NK-92 (cell line): ENCODE results near the gene PARP8.

ENCODE experiments used
- DNase-seq: peaks from one replicate; lab custom pipeline; 2025; ENCODE audit not compliant: unreplicated experiment; lab: John Stamatoyannopoulos, UW

PARP8 gene

DNA sequence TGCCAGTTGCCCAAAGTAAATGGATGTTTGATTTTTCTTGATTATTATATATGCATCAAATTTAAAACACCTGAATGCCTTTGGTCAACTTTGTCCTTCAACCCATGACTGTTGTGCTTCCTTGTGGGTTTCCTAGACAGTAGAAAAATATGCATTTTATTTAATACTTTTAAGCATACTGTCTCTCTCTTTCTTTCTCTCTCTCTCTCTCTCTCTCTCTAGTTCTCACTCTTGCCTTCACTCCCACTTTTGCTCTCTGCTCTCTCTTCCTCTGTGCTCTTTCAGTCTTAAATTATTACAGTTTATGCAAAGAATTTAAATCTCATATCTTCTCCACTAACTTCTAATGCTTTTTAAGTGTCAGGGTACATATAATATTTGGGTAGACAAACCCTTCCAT is 173.0 kb downstream of the PARP8 start:
- DNase-seq, result no peak

DNA sequence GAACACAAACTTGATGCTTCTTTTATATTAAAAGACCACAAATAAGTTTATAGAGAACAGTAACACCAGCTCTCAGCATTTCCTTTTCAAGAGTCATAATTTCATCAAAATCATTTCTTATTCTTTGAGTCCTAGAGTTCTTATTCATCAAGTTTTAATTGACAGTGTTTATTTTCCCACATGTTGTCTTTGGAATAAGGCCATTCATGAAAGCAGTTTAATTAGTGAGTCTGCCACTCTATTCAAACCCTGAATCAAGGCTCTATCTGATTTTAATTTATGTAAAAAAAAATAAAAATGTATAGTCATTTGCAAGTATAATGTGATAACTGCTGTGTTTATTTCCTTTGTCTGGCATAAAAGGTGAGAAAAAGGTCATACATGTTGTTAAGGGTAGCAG is 176.7 kb downstream of the PARP8 start:
- DNase-seq, result no peak

DNA sequence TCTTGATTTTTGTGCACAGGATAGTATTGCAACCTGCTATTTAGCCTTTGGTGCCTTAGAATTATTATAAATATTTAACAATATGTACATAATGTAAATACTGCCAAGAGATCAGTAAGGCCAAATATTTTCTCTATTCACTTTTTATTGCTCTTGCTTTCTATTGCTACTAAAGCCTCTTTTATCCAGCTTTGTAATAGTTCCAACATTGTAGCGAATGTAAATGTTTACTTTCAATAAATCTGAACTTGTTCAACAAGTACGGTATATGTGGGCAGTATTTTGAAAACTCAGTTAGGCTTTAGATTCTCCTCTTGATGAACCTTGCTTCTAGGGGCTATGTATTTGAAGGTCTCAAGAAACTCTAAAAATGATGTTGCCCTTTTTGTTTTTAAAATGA is 179.8 kb downstream of the PARP8 start:
- DNase-seq, result no peak

DNA sequence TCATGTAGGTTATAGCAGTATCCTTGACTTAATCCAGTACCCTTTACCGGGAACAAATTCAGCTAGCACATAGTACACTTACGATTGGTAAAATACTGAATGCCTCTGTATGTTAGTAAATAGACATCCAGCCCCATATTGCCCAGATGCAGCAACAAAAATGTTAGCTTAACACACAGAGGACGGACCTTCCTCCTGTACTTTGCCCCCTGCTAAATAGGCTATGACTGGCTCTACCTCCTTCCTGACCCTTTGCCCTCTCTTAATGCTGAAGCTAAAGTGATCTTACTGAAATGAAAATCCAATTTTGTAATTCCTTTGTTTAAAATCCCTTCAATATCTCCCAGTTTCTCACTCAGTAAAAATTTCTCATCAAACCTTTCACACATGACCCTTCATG is 183.1 kb downstream of the PARP8 start:
- no peak for DNase-seq

DNA sequence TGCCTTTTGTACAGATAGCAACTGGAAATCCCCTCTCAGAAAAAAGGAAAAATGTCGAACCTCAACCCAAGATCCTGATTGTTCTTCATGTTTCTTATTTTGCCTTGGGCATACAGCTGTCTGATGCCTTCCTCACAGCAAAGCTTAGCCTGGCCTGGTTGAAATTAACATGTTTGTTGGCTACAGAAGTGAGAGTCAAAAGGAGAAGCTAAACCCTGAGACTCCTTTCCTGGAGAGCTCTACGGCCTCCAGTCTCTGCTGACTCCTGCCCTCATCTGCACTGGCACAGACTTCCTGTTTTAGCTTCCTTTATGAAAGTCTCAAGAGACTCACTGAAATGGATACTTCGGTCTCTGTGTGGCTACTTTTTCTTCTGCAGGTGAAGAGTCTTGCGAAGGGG is 186.7 kb downstream of the PARP8 start:
- no peak for DNase-seq

DNA sequence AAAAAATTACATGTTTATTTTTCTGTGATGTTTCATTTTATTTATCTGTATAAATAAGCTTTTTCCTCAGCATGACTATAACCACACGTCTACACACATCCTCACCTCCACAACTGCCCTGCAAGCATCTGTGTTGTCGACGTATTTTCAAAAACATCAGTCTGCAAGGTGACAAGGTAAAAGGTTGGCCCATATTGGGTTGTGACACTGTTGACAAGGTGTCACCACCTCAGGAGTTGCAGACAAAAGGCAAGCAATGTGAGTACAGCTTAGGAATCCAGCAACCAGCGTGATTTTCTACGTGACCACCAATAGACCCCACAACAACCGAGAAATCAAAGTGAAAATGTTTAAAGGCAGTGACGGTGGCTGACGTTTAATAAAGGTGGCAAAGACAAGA is 187.6 kb downstream of the PARP8 start:
- no peak for DNase-seq

DNA sequence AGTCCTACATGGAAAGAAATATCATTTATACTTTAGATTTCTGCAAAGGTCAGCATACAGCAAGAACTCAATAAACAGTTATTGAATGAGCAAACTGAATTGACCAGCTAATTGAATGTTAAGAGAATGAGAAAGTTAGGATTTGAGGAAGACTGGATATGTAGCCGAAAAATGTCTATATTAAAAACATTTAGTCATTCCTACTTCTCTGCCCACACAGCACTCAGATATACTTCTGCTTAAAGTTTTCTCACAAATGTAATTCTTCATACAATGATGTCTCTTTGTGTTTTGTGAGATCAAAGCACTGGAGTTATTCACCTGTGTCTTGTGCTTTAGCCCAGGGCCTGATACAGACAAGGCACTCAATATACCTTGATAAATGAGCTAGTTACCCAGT is 188.6 kb downstream of the PARP8 start:
- DNase-seq, result no peak

DNA sequence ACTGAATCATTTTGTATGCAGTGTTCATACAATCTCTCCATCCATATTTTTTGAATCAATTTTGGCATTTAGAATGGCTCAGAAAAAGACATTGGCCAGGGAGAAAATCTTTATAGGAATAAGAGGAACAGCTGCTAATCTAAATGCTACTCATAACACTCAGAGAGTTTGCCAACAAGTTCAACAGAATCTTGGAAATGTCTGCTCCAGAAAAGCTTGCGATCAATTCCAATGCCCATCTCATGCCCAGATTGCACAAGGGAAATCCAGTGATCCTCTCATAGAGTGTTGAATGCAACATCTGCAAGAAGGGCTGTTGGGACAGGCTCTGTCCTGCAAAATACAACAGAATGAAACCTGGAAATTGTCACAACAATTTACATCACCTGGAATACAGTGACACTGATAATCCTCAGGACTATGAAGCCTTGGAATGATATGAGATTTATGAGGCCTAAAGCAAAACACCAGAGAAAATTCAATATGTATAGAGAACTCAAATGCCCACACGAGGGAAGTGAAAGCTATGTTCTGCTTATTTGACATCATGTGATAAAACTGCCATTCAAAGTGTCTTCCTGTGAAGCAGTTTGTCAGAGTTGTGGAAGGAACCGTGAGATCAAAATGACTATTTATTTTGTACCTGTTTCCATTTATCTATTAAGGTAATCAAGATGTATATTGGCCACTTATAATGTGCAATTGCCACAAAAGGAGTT is 190.1 kb downstream of the PARP8 start:
- DNase-seq, result no peak

DNA sequence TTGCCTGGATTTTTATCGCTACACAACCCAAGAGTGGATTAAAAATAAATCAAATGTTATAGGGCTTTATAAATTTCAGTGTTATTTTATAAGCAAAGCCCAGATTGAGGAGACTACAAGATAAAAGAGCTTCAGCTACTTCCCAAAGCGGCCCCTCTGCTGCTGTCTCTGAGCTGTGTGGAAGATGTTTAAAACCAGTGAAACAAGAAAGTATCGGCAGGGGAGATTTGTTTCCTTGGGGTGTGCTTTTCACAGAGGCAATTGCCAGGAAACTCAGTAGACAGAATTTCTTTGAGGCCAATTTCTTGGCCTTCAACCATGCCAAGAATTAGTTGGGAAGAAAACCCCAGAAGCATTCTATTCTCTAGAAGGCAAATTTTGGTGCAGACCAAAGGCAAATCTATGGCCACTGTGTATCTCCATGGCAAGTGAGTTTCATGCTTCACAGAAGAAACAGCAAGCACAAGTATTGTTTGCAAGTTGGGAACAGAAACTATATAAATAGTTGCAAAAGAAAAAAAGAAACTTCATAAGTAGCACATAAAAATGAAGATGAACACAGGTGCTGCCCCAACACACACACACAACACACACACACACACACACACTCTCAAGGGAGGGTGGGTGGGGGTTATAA is 197.2 kb downstream of the PARP8 start:
- DNase-seq, result no peak

DNA sequence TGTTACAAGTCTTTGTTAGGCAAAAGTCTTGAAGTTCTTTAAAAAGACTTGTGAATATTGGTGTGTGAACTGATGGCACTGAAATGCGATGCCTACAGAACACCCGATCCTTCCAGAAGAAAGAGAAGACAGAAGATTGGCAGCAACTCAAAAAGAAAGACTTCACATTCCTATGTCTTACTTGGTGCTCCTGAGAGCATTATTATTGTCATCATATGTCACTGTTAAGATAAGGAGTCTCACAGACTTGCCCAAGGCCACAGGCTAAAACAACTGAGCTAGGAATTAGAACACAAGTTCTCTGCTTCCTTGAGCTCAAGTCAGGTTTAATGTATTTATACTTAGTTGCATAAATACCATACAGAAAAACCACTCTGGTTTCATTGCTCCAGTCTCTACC is 198.0 kb downstream of the PARP8 start:
- DNase-seq, result no peak

DNA sequence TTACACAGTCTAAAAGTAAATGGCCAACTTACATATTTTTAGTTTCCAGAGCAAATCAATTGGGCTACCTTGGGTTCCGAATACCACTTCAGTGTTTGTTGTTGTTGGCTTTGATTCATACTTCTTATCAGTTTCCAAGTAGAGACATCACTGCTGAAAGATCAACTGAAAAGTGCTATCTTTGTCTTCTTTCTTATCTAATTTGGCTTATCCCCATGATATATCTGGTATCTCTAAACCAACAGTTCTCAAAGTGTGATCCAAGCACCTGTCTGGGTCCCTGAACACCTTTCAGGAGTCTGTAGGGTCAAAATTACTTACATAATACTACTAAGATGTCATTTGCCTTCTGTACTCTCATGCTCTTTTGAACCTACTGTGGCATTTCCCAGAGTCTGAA is 200.0 kb downstream of the PARP8 start:
- no peak for DNase-seq

DNA sequence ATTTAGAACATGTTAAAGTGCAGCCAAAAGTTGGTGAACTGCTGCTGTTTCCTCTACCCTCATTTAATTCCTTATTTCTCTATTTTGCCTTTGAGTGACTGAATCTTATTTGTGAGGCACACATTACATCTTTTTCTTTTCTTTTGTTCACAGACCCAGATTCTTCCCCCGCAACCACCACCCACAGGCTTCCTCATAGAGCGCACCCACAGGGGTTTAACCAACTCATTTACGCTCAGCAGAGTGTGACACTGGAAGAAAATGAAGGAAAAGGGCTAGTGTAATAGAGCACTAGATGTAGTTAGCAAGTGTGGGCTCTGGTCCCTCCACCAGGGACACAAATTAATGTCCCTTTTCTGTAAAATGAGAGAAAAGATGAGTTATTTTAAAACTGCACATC is 200.7 kb downstream of the PARP8 start:
- DNase-seq, result no peak

DNA sequence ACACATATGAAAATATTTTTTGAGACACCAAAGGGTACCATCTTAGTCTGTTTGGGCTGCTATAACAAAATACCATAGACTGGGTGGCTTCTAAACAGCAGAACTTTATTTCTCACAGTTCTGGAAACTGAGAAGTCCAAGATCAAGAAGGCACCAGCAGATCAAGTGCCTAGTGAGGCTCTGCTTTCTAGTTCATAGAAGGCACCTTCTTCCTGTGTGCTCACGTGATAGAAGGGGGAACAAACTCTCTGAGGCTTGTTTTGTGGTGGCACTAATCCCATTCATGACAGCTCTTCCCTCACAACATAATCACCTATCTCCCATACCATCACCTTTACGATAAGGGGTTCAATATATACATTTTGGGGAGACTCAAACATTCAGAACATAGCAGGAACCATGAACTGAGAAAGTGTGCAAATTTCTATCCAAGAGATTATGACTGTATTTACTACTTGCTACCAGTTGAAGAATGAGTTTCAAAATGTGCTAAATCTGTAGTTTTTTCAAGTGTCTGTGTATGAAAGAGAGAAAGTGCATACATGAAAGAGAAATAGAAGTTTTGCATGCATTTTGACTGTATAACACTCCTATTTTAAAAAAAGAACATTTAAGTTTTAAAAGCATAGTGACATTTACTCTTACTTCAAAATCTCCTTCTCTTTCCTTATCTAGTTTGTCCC is 207.3 kb downstream of the PARP8 start:
- DNase-seq, result no peak

DNA sequence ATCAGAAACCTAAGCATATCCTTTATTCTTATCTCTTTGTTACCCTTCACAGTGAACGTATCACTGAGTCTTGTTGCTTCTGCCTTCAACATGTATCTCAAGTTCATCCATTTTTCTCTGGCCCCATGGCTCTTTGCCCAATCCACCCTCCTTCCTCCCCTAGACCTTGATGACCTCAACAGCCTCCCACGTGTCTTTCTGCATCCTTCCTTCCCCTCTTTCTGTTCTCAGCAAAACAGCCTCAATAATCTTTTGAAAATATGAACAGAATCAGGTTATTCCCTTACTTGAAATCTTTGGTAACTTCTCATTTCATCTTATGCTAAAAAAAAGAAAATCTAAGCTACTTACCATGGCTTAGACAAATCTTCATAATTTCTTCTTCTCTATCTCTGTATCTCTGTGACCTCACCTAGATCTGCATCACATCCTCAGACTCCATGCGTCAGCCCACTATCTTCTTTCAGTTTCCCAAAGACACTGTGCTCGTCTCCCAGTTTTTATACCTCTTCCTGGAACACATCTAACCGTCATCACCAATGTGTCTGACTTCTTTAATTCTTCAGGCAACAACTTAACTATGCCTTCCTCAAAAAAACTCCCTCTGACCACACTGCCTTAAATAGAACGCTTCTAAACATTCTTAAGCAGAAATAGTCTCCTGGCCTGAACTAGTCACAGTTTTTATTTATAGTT is 208.0 kb downstream of the PARP8 start:
- no peak for DNase-seq

DNA sequence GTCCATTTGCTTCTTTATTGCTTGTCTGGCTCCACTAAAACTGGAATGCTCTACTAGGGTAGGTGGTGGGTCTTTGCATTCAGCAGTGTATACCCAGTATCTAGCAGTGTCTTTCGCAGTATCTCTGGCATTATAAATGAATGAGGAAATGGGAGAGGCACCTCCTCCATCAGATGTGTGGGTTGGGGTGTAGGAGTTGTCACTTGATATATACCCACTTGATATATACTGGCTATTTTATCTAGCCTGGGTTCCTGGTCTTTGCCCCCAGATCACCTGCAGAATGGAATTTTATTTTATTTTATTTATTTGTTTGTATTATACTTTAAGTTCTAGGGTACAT is 208.5 kb downstream of the PARP8 start:
- DNase-seq, result no peak

DNA sequence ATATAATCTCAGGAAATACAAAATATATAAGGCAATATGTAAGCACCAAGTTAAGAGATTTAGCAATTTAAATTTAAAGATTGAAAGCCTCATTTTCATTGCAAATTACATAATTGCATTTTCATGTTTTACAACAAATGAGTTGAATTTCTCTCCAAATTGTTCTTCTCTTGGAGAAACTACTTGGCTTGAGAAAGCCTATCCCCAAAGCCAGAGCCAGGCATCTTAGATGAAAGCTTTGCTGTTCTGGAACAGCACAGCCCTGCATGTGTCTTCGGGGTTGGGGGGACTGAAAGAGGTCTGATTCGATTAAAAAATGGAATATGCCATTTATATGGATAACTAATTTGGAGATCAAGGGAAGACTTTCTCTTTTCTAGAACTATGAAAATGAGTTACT is 212.0 kb downstream of the PARP8 start:
- no peak for DNase-seq

DNA sequence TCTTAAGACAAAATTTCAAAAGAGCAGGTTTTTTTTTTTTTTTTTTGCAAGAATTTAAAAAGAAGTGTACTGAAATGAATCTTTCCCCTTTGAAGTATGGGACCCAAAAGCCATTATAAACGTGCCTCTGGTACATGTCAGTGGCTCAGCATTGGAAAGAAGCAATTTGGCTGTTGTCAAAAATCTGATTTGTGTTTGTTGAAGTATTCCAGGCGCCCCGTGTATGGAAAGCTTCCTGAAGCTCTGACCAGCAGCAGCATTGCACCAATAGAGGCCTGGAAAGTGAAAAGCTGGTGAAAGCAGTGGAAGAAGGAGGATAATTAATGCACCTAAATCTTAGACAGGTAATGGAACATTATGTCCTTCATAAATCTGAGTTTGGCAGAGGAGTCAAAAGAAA is 215.0 kb downstream of the PARP8 start:
- no peak for DNase-seq

DNA sequence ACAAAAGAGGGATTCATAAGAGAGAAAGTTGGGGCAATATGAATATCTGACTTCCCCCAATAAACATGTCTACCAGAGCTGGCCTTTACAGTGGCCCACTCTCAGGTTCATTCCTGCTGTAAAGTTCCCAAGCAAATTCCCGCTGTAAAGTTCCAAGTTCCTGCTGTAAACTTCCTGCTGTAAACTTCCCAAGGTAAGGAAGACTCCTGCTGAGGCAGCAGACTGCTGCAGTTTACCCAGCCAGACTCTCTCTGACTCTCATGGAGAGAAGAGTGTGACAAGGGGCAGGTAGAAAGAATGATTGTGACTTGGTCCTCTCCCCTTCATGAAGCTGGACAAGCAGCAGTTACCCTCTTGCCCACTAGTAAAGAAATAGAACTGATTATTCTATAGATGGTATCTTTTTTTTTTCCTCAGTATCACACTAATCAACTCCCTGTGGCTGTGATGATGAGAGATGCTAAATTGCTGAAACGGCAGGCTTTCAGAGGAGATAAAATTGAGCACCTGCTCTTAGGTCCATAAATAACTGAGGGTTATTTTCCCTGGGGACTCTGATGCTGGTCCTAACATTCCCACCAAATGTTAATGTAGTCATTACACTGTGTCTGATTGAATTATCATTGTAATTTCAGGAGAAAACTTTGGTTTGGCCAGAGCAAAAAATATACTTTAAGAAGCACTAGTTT is 220.4 kb downstream of the PARP8 start:
- DNase-seq, result no peak

DNA sequence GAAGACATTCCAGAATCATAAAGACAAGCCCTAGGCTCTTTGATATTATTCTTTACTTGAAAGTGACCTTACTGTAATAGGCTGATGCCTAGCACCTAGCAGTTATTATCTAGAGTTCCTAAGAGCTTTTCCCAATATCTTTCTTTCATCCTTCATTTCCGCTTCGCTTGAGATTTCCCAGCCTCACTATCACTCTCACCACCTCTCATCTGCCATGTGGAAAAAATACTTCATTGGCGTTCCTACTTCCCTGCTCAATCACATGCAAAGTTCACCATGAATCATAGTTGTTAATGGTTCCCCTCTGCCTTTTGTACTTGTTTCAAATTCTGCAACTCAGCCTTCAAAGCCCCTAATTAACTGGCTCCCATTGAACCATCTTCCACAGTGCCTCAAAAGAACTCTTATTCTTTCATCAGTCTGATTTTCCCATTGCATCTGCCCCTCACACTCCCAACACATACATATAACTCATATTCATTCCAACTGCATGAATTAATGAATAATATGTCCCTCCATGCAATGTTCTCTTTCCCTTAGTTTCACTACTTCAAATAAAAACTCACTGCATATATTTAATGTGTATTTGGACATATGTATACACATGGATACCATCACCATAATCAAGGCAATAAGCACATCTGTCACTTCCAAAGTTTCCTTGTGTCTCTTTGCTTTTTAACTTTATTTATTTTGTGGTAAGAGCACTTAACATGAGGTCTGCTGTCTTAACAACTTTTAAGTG is 221.6 kb downstream of the PARP8 start:
- DNase-seq, result no peak

DNA sequence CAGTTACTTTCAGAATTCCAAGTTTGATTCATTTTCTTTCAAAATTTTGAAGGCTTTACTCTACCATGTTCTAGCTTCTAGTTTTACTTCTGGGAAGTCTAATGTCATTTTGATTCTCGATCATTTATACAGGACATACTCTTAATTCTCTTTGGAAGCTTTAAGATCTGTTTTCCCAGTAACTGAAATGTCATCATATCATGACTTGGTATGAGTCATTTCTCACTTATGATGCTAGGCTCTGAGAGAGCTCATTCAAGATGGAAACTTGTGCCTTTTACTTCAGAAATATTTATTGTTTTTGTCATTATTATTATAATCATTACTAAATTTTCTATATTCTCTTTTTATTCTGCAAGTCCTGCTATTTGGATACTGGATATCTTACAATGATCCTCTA is 222.3 kb downstream of the PARP8 start:
- no peak for DNase-seq

DNA sequence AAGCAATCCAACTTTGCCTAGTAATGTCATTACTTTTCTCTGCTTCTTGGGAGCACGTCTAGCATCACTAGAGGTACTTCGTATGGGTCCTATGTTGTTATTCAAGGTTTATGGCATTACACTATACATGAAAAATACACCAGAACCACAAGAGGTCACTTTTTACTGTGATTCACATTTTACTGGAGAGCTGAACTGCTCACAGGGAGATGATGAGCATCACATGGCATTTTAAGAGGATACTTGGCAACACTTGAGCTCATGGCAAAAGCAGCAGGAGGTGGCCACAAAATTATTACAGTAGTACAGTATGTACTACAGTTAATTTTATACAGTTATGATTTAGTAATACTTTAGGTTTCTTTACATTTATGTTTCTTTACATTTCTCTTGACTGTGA is 223.4 kb downstream of the PARP8 start:
- no peak for DNase-seq
